Activated naive CD8-positive, alpha-beta T cell treated with anti-CD3 and anti-CD28 coated beads for 36 hours (primary cell): ENCODE measurements around the gene ZNF217. TPM values are rescaled to one million over a fixed set of nuclear protein-coding genes. Genes with fewer than 3 reads are reported as not detected.
"Not testable (repeated sequence)": the region's sequence is repeated elsewhere in the genome, so short reads cannot be mapped to it uniquely, and the experiment has no call there.

Experiments used
- DNase-seq: peaks from one replicate; pipeline ENCODE4 v3.0.0; 2021
- H3K27ac Mint-ChIP-seq: one replicate; pipeline ENCODE4 v1.8.0; 2022; ENCODE audit warnings: mild to moderate bottlenecking, moderate library complexity, mixed read lengths
- H3K27me3 Mint-ChIP-seq: one replicate; pipeline ENCODE4 v1.8.0; 2022; ENCODE audit warnings: mild to moderate bottlenecking, mixed read lengths
- H3K36me3 Mint-ChIP-seq: one replicate; pipeline ENCODE4 v1.8.0; 2021; ENCODE audit warnings: mild to moderate bottlenecking, mixed read lengths
- H3K4me1 Mint-ChIP-seq: one replicate; pipeline ENCODE4 v1.8.0; 2021; ENCODE audit warnings: mixed read lengths
- H3K4me3 Mint-ChIP-seq: one replicate; pipeline ENCODE4 v1.8.0; 2022; ENCODE audit warnings: mild to moderate bottlenecking, moderate library complexity, mixed read lengths
- H3K9me3 Mint-ChIP-seq: one replicate; pipeline ENCODE4 v1.8.0; 2022; ENCODE audit warnings: mixed read lengths
- total RNA-seq, 2 experiments: library from RNA; stranded (reverse); gene quantifications; one replicate each; pipeline ENCODE4 v1.2.3, GENCODE V29; 2021

Gene ZNF217
- total RNA-seq, 2 experiments from 2014 or later = 55.6 to 59.0 TPM

- no peaks in the 10 kb centered on the region for H3K9me3 Mint-ChIP-seq
- no peak for DNase-seq
- H3K36me3 Mint-ChIP-seq = peaks cover 10% of the 10 kb centered on the region
- no peaks in the 10 kb centered on the region for H3K27me3 Mint-ChIP-seq
- no peak overlapping the region for H3K27ac Mint-ChIP-seq
- no peaks in the 10 kb centered on the region for H3K4me1 Mint-ChIP-seq
- H3K4me3 Mint-ChIP-seq = no peak overlapping the region
Measured at GRCh38 chr20:53556267-53556897, 37.3 kb downstream of the ZNF217 start.

GRCh38 chr20:53555816-53556215, 37.8 kb downstream of the ZNF217 start:
- Mint-ChIP-seq H3K27me3 (no peaks in the 10 kb centered on the region), H3K4me3 (no peak overlapping the region), H3K36me3 (peaks cover 10% of the 10 kb centered on the region), H3K9me3 (no peaks in the 10 kb centered on the region), H3K27ac (no peak overlapping the region), H3K4me1 (no peaks in the 10 kb centered on the region)
- no peak for DNase-seq

- H3K36me3 Mint-ChIP-seq = peaks cover 2% of the 10 kb centered on the region
- H3K27me3 Mint-ChIP-seq = no peaks in the 10 kb centered on the region
- DNase-seq = no peak
- no peaks in the 10 kb centered on the region for H3K4me1 Mint-ChIP-seq
- H3K4me3 Mint-ChIP-seq = no peak overlapping the region
- no peak overlapping the region for H3K27ac Mint-ChIP-seq
- no peaks in the 10 kb centered on the region for H3K9me3 Mint-ChIP-seq
Measured at GRCh38 chr20:53555081-53555480, 38.6 kb downstream of the ZNF217 start.

- DNase-seq, H3K4me1 Mint-ChIP-seq, H3K27ac Mint-ChIP-seq: not testable (repeated sequence)
Measured at GRCh38 chr20:53552572-53552893, 41.1 kb downstream of the ZNF217 start.

GRCh38 chr20:53551719-53552571, 41.7 kb downstream of the ZNF217 start:
- H3K27me3 Mint-ChIP-seq, H3K36me3 Mint-ChIP-seq, H3K4me1 Mint-ChIP-seq, DNase-seq, H3K4me3 Mint-ChIP-seq, H3K27ac Mint-ChIP-seq, H3K9me3 Mint-ChIP-seq: not testable (repeated sequence)

More at GRCh38 chr20:53552572-53552893, 41.1 kb downstream of the ZNF217 start:
- not testable (repeated sequence) for H3K27me3 Mint-ChIP-seq, H3K4me3 Mint-ChIP-seq, H3K36me3 Mint-ChIP-seq, H3K9me3 Mint-ChIP-seq

- no peaks in the 10 kb centered on the region for H3K27me3 Mint-ChIP-seq
- no peak overlapping the region for H3K27ac Mint-ChIP-seq
- H3K4me1 Mint-ChIP-seq = no peaks in the 10 kb centered on the region
- no peaks in the 10 kb centered on the region for H3K9me3 Mint-ChIP-seq
- DNase-seq = no peak
- no peaks in the 10 kb centered on the region for H3K36me3 Mint-ChIP-seq
- no peak overlapping the region for H3K4me3 Mint-ChIP-seq
Measured at GRCh38 chr20:53550280-53551187, 43.1 kb downstream of the ZNF217 start.

GRCh38 chr20:53547664-53548239, 45.9 kb downstream of the ZNF217 start:
- no peaks in the 10 kb centered on the region for H3K36me3 Mint-ChIP-seq
- no peak overlapping the region for H3K27ac Mint-ChIP-seq
- no peak overlapping the region for H3K4me3 Mint-ChIP-seq
- H3K9me3 Mint-ChIP-seq = no peaks in the 10 kb centered on the region
- DNase-seq = peak; percentile 14
- H3K4me1 Mint-ChIP-seq = no peaks in the 10 kb centered on the region
- no peaks in the 10 kb centered on the region for H3K27me3 Mint-ChIP-seq

- Mint-ChIP-seq H3K4me3 (no peak overlapping the region), H3K36me3 (no peaks in the 10 kb centered on the region), H3K27me3 (no peaks in the 10 kb centered on the region), H3K4me1 (no peaks in the 10 kb centered on the region), H3K9me3 (no peaks in the 10 kb centered on the region), H3K27ac (no peak overlapping the region)
- DNase-seq = no peak
Measured at GRCh38 chr20:53539516-53539915, 54.1 kb downstream of the ZNF217 start.

- not testable (repeated sequence) for H3K36me3 Mint-ChIP-seq, H3K4me3 Mint-ChIP-seq, H3K4me1 Mint-ChIP-seq, H3K27ac Mint-ChIP-seq, H3K9me3 Mint-ChIP-seq, H3K27me3 Mint-ChIP-seq, DNase-seq
Measured at GRCh38 chr20:53536382-53536781, 57.3 kb downstream of the ZNF217 start.

GRCh38 chr20:53535878-53536277, 57.8 kb downstream of the ZNF217 start:
- H3K9me3 Mint-ChIP-seq = no peaks in the 10 kb centered on the region
- no peaks in the 10 kb centered on the region for H3K36me3 Mint-ChIP-seq
- no peak for DNase-seq
- no peaks in the 10 kb centered on the region for H3K27me3 Mint-ChIP-seq
- H3K4me3 Mint-ChIP-seq = no peak overlapping the region
- no peaks in the 10 kb centered on the region for H3K4me1 Mint-ChIP-seq
- H3K27ac Mint-ChIP-seq = no peak overlapping the region

GRCh38 chr20:53534037-53534436, 59.6 kb downstream of the ZNF217 start:
- H3K9me3 Mint-ChIP-seq = no peaks in the 10 kb centered on the region
- H3K27me3 Mint-ChIP-seq = no peaks in the 10 kb centered on the region
- H3K4me3 Mint-ChIP-seq = no peak overlapping the region
- H3K27ac Mint-ChIP-seq = no peak overlapping the region
- no peaks in the 10 kb centered on the region for H3K36me3 Mint-ChIP-seq
- H3K4me1 Mint-ChIP-seq = no peaks in the 10 kb centered on the region
- no peak for DNase-seq

- no peak for DNase-seq
- no peaks in the 10 kb centered on the region for H3K4me1 Mint-ChIP-seq
- no peak overlapping the region for H3K27ac Mint-ChIP-seq
- H3K9me3 Mint-ChIP-seq = no peaks in the 10 kb centered on the region
- H3K36me3 Mint-ChIP-seq = no peaks in the 10 kb centered on the region
- H3K4me3 Mint-ChIP-seq = no peak overlapping the region
- no peaks in the 10 kb centered on the region for H3K27me3 Mint-ChIP-seq
Measured at GRCh38 chr20:53533500-53533899, 60.1 kb downstream of the ZNF217 start.

GRCh38 chr20:53532654-53533312, 60.9 kb downstream of the ZNF217 start:
- H3K27ac Mint-ChIP-seq, H3K9me3 Mint-ChIP-seq, H3K4me1 Mint-ChIP-seq, DNase-seq, H3K27me3 Mint-ChIP-seq, H3K4me3 Mint-ChIP-seq, H3K36me3 Mint-ChIP-seq: not testable (repeated sequence)

GRCh38 chr20:53530440-53530839, 63.2 kb downstream of the ZNF217 start:
- no peak overlapping the region for H3K4me3 Mint-ChIP-seq
- H3K4me1 Mint-ChIP-seq = no peaks in the 10 kb centered on the region
- DNase-seq = no peak
- H3K36me3 Mint-ChIP-seq = no peaks in the 10 kb centered on the region
- H3K27ac Mint-ChIP-seq = no peak overlapping the region
- H3K9me3 Mint-ChIP-seq = no peaks in the 10 kb centered on the region
- H3K27me3 Mint-ChIP-seq = no peaks in the 10 kb centered on the region
